Esophagus muscularis mucosa (tissue), 4 donors: ENCODE measurements around the gene LRRC71. TPM values are rescaled to one million over a fixed set of nuclear protein-coding genes. Genes with fewer than 3 reads are reported as not detected.
A peak's percentile ranks its signal among the peaks of the same experiment; 100 is the strongest.

Source experiments
- DNase-seq: peaks from one replicate; pipeline ENCODE4 v3.0.0-alpha.2; 2017; ENCODE audit errors: extremely low spot score
- H3K27ac ChIP-seq, 4 donors: fragments of 200-600 bp; sonication (generic); replicated peaks in 1 of 4; 1 replicate in 3 of 4; 2 replicates in 1 of 4; pipeline ENCODE4 v1.5.1; 2016 to 2019; ENCODE audit warnings: mild to moderate bottlenecking in 1 of 4
- H3K27me3 ChIP-seq, 4 donors: fragments of 200-600 bp; sonication (generic); one replicate each; pipeline versions ENCODE4 v1.5.1 to v1.6.0; 2016 to 2019
- H3K36me3 ChIP-seq, 4 donors: fragments of 200-600 bp; sonication (generic); one replicate each; pipeline ENCODE4 v1.5.1; 2016 to 2019
- H3K4me1 ChIP-seq, 4 donors: fragments of 200-600 bp; sonication (generic); one replicate each; pipeline ENCODE4 v1.5.1; 2016 to 2019
- H3K4me3 ChIP-seq, 4 donors: fragments of 200-600 bp; sonication (generic); 1 replicate in 2 of 4; 2 replicates in 2 of 4; pipeline ENCODE4 v1.5.1; 2016 to 2019; ENCODE audit warnings: mild to moderate bottlenecking in 4 of 4, moderate library complexity in 1 of 4
- H3K9me3 ChIP-seq, 4 donors: fragments of 200-600 bp; sonication (generic); 1 replicate in 3 of 4; 2 replicates in 1 of 4; pipeline ENCODE4 v1.5.1; 2016 to 2019
- CTCF ChIP-seq, 3 experiments: fragments of 200-600 bp in 2 of 3; fragments of 450-650 bp in 1 of 3; sonication (generic) in 2 of 3; IDR thresholded peaks; one replicate each; pipeline ENCODE4 v1.5.1; 2017 to 2019; ENCODE audit warnings: antibody characterized with exemption in 3 of 3, mild to moderate bottlenecking in 2 of 3, moderate library complexity in 1 of 3
- EP300 ChIP-seq: sonication (generic); formaldehyde crosslinking; IDR thresholded peaks from one replicate; pipeline ENCODE4 v1.6.1; 2017; ENCODE audit warnings: antibody characterized with exemption
- POLR2A ChIP-seq: fragments of 450-650 bp; IDR thresholded peaks from one replicate; pipeline ENCODE4 v1.6.1; 2017; ENCODE audit warnings: antibody characterized with exemption, moderate library complexity, mild to moderate bottlenecking, low read depth
- POLR2AphosphoS5 ChIP-seq, 2 donors: sonication (generic); formaldehyde crosslinking; IDR thresholded peaks; one replicate each; pipeline ENCODE4 v1.6.1; 2017; ENCODE audit warnings: antibody characterized with exemption in 2 of 2
- WGBS: methylation state at CpG from one replicate; pipeline ENCODE4 v1.1.5; 2018; 5-methylcytosine and 5-hydroxymethylcytosine counted together
- intact Hi-C: fragments of 100-400 bp; cut with DNase I; formaldehyde crosslinking; loops from one replicate; pipeline ENCODE4 v1.15.1; 2023
- total RNA-seq, 4 donors: library from RNA; depleted of rRNA; stranded (reverse); fragments of >200 nt; gene quantifications; one replicate each; pipeline versions ENCODE4 v1.1.0 to v1.2.1, GENCODE V29; 2016

The LRRC71 gene
- total RNA-seq, 4 donors from 2014 or later = not detected

- no peak for DNase-seq
- H3K4me3 ChIP-seq = no peak overlapping the region
- H3K27me3 ChIP-seq = peaks cover 7 to 80% (median 42%) of the 10 kb centered on the region in 4 donors
- H3K27ac ChIP-seq = no peak overlapping the region
- peaks cover 0 to 13% (median under 1%) of the 10 kb centered on the region in 4 donors for H3K36me3 ChIP-seq
- TF ChIP-seq POLR2AphosphoS5 (IDR thresholded peaks at IDR 0.05) (no peak), POLR2A (no peak), CTCF (IDR thresholded peaks at IDR 0.05) (no peak), EP300 (no peak)
- 71% methylated on average over 7 of the region's 7 CpGs for WGBS
- intact Hi-C loops = no loop called here
- H3K9me3 ChIP-seq = peaks cover 0 to 7% (median 5%) of the 10 kb centered on the region in 4 donors
- H3K4me1 ChIP-seq = peaks cover 19 to 30% (median 28%) of the 10 kb centered on the region in 4 donors
These were observed 659 bp downstream of the LRRC71 start for GRCh38 chr1:156921053-156921529.

GRCh38 chr1:156922986-156923669 lies 2.7 kb downstream of the LRRC71 start:
- peaks cover 11 to 97% (median 52%) of the 10 kb centered on the region in 4 donors for H3K27me3 ChIP-seq

GRCh38 chr1:156923670-156924477 lies 3.4 kb downstream of the LRRC71 start:
- Histone ChIP-seq H3K4me1 (peaks cover 27 to 43% (median 39%) of the 10 kb centered on the region in 4 donors), H3K27me3 (peaks cover 11 to 95% (median 53%) of the 10 kb centered on the region in 4 donors), H3K9me3 (no peaks in the 10 kb centered on the region), H3K27ac (no peak overlapping the region), H3K36me3 (no peaks in the 10 kb centered on the region), H3K4me3 (peak overlapping the region; percentile 18 to 37 (median 28))
- WGBS = 10% methylated on average over 42 of the region's 64 CpGs
- TF ChIP-seq CTCF (IDR thresholded peaks at IDR 0.05) (no peak), POLR2AphosphoS5 (IDR thresholded peaks at IDR 0.05) (no peak), EP300 (no peak), POLR2A (no peak)
- DNase-seq = no peak
- intact Hi-C loops = no loop called here

More at GRCh38 chr1:156922986-156923669, 2.7 kb downstream of the LRRC71 start:
- H3K36me3 ChIP-seq = peaks cover 0 to under 1% (median 0%) of the 10 kb centered on the region in 4 donors
- 20% methylated on average over 11 of the region's 11 CpGs for WGBS
- DNase-seq = no peak
- H3K27ac ChIP-seq = no peak overlapping the region
- intact Hi-C loops = no loop called here
- H3K4me1 ChIP-seq = peaks cover 27 to 43% (median 39%) of the 10 kb centered on the region in 4 donors
- H3K9me3 ChIP-seq = peaks cover 0 to 4% (median 3%) of the 10 kb centered on the region in 4 donors
- peak overlapping the region; percentile 18 to 37 (median 28) for H3K4me3 ChIP-seq
- TF ChIP-seq POLR2A = no peak
- no peak for TF ChIP-seq EP300
- TF ChIP-seq CTCF (IDR thresholded peaks at IDR 0.05) = no peak
- no peak for TF ChIP-seq POLR2AphosphoS5 (IDR thresholded peaks at IDR 0.05)

- H3K27me3 ChIP-seq = peaks cover 11 to 96% (median 60%) of the 10 kb centered on the region in 4 donors
- H3K9me3 ChIP-seq = no peaks in the 10 kb centered on the region
- TF ChIP-seq POLR2A (no peak), EP300 (no peak), POLR2AphosphoS5 (IDR thresholded peaks at IDR 0.05) (no peak), CTCF (IDR thresholded peaks at IDR 0.05) (no peak)
- 49% methylated on average over 14 of the region's 22 CpGs for WGBS
- H3K36me3 ChIP-seq = no peaks in the 10 kb centered on the region
- H3K27ac ChIP-seq = no peak overlapping the region
- intact Hi-C loops = no loop called here
- H3K4me1 ChIP-seq = peaks cover 27 to 43% (median 39%) of the 10 kb centered on the region in 4 donors
- peak overlapping the region in 1 of 4 donors; percentile 22 for H3K4me3 ChIP-seq
- DNase-seq = no peak
These were observed 4.2 kb downstream of the LRRC71 start for GRCh38 chr1:156924478-156925153.
